K562 (cell line): ENCODE results near the gene TNIK. TPM values are rescaled to one million over a fixed set of nuclear protein-coding genes. Genes with fewer than 3 reads are reported as not detected.

Experiments
- BCL6 ChIP-seq: fragments of 250-450 bp; sonication (Bioruptor Pico); IDR thresholded peaks from 2 replicates; pipeline ENCODE4 v1.4.0; 2020
- CXXC5 ChIP-seq: fragments of 250-450 bp; sonication (Bioruptor Pico); IDR thresholded peaks from 2 replicates; pipeline ENCODE4 v1.8.0; 2022; ENCODE audit warnings: inconsistent platforms, mild to moderate bottlenecking, moderate library complexity
- DEAF1 ChIP-seq: fragments of 450-650 bp; formaldehyde crosslinking; IDR thresholded peaks from 2 replicates; pipeline ENCODE4 v1.4.0; 2020; ENCODE audit warnings: mild to moderate bottlenecking, moderate library complexity
- ELF1 ChIP-seq: fragments of 200-800 bp; sonication (Bioruptor generic); IDR thresholded peaks from 2 replicates; pipeline ENCODE4 v1.6.1; 2016; ENCODE audit warnings: missing genetic modification characterization, missing compliant biosample characterization
- ETV6 ChIP-seq, 3 experiments: fragments of 150-350 bp in 1 of 3; sonication (generic) in 1 of 3; formaldehyde crosslinking in 1 of 3; IDR thresholded peaks; 2 replicates each; pipeline versions ENCODE4 v1.6.1 to v1.8.0; 2014 to 2022; ENCODE audit warnings: borderline replicate concordance in 2 of 3, low read depth in 2 of 3, antibody characterized with exemption in 1 of 3, low read length in 1 of 3, mild to moderate bottlenecking in 1 of 3, missing genetic modification reagents in 1 of 3
- FOXJ2 ChIP-seq: fragments of 200-800 bp; sonication (Bioruptor generic); IDR thresholded peaks from 2 replicates; pipeline ENCODE4 v1.6.1; 2016; ENCODE audit warnings: missing genetic modification characterization, missing compliant biosample characterization
- GTF2B ChIP-seq: IDR thresholded peaks from 2 replicates; pipeline ENCODE4 v1.6.1; 2011; ENCODE audit not compliant: insufficient read length; ENCODE audit errors: extremely low read depth
- HDAC1 ChIP-seq, 2 experiments: fragments of 450-650 bp; IDR thresholded peaks; 2 replicates each; pipeline ENCODE4 v1.6.1; 2016 to 2017; ENCODE audit warnings: inconsistent platforms in 1 of 2, mild to moderate bottlenecking in 1 of 2, moderate library complexity in 1 of 2
- HNRNPUL1 ChIP-seq: fragments of 200-400 bp; formaldehyde crosslinking; IDR thresholded peaks from 2 replicates; pipeline ENCODE4 v1.6.1; 2017; ENCODE audit warnings: low read length
- IFI16 ChIP-seq: fragments of 250-450 bp; sonication (Bioruptor Pico); IDR thresholded peaks from 2 replicates; pipeline ENCODE4 v2.1.2; 2022; ENCODE audit warnings: mild to moderate bottlenecking, inconsistent platforms
- IRF1 ChIP-seq: sonication (generic); formaldehyde crosslinking; IDR thresholded peaks from 2 replicates; pipeline ENCODE4 v1.8.0; 2022; ENCODE audit warnings: missing genetic modification reagents, mild to moderate bottlenecking, borderline replicate concordance
- MEIS2 ChIP-seq: fragments of 450-650 bp; IDR thresholded peaks from 2 replicates; pipeline ENCODE4 v1.6.1; 2014; ENCODE audit warnings: mild to moderate bottlenecking; ENCODE audit not compliant: partially characterized antibody
- NR2F6 ChIP-seq: fragments of 450-650 bp; formaldehyde crosslinking; IDR thresholded peaks from 2 replicates; pipeline ENCODE4 v1.4.0; 2020; ENCODE audit warnings: mild to moderate bottlenecking
- PHB ChIP-seq: fragments of 250-450 bp; sonication (Bioruptor Pico); IDR thresholded peaks from 2 replicates; pipeline ENCODE4 v1.5.0; 2021
- POLR2A ChIP-seq: fragments of 450-650 bp; conservative IDR thresholded peaks from 2 replicates; pipeline ENCODE4 v1.6.1; 2016
- SUPT5H ChIP-seq: fragments of 450-650 bp; IDR thresholded peaks from 2 replicates; pipeline ENCODE4 v1.6.1; 2016
- ZNF146 ChIP-seq: IDR thresholded peaks from one replicate; pipeline ENCODE4 v1.6.1; 2018; ENCODE audit warnings: missing compliant biosample characterization; ENCODE audit not compliant: unreplicated experiment
- ZNF444 ChIP-seq: fragments of 250-450 bp; sonication (Bioruptor Pico); IDR thresholded peaks from 2 replicates; pipeline ENCODE4 v1.4.0; 2020; ENCODE audit warnings: mild to moderate bottlenecking, moderate library complexity
- polyA plus RNA-seq, 8 experiments: library from polyadenylated mRNA; depleted of rRNA in 4 of 8; stranded (reverse) in 5 of 8; unstranded in 3 of 8; fragments of >200 nt; fragmentation: Nextera tagmentation in 2 of 8; fragmentation: Illumina TruSeq in 1 of 8; extraction: Ambion mirVana in 2 of 8; extraction: Trizol in 1 of 8; gene quantifications; 2 replicates each; pipeline versions ENCODE4 v1.2.1 to v1.2.3, GENCODE V29; 2011 to 2014; ENCODE audit warnings: inconsistent platforms in 1 of 8, missing spikeins in 1 of 8
- total RNA-seq, 7 experiments: library from RNA; depleted of rRNA in 6 of 7; stranded (reverse); fragments of >200 nt in 6 of 7; fragmentation: Illumina TruSeq in 2 of 7; extraction: Trizol in 2 of 7; gene quantifications; 2 replicates each; pipeline versions ENCODE4 v1.2.1 to v1.2.3, GENCODE V29; 2011 to 2021; ENCODE audit warnings: low replicate concordance in 1 of 7
- TF ChIP-seq, protein P1 (sequence below), 2 experiments: fragments of 450-650 bp; conservative IDR thresholded peaks; 2 replicates each; pipeline ENCODE4 v1.6.1; 2017; ENCODE audit warnings: mild to moderate bottlenecking in 2 of 2, moderate library complexity in 2 of 2
- TF ChIP-seq, protein P2 (sequence below): fragments of 250-450 bp; sonication (Bioruptor Pico); IDR thresholded peaks from 2 replicates; pipeline ENCODE4 v1.5.0; 2021; ENCODE audit warnings: mild to moderate bottlenecking, moderate library complexity

Gene TNIK
- total and polyA plus RNA-seq, 9 of the 15 experiments (the other 6 are each of a cell fraction or from before 2014, with no cell fraction given): 6.6 to 39.0 (median 24.7) TPM

GRCh38 chr3:171459942-171460724, at the start of gene TNIK (continued):
- TF ChIP-seq DEAF1 (CRISPR knock-in tag) (no peak), ZNF146 (no peak), BCL6 (CRISPR knock-in tag) (no peak), SUPT5H (peak; percentile 69), ETV6 (IDR thresholded peaks at IDR 0.05; ENCODE audit: borderline replicate concordance in 1 of 2, low read depth in 2 of 2, low read length in 1 of 2) (0 out of 4 replicates have a peak, but pooled peaks of 1 of the 2 experiments have one; percentile 48), ETV6 (CRISPR knock-in tag; IDR thresholded peaks at IDR 0.05; ENCODE audit: borderline replicate concordance) (no peak), IRF1 (CRISPR knock-in tag) (no peak), ZNF444 (CRISPR knock-in tag) (no peak), IFI16 (CRISPR knock-in tag) (no peak), HNRNPUL1 (no peak), HDAC1 (IDR thresholded peaks at IDR 0.05) (peak in 1 of 2 experiments; percentile 84; a peak in 2 of 4 replicates), MEIS2 (peak; percentile 83), GTF2B (no peak), CXXC5 (CRISPR knock-in tag) (peak; percentile 86), PHB (CRISPR knock-in tag) (no peak), NR2F6 (CRISPR knock-in tag) (0 out of 2 replicates have a peak, but pooled peaks have one; percentile 63), ELF1 (tag) (peak; percentile 69), FOXJ2 (tag) (peak; percentile 39; the same call in 1 of the 2 replicates), POLR2A (peak; percentile 75)
- TF ChIP-seq, protein P1, sequence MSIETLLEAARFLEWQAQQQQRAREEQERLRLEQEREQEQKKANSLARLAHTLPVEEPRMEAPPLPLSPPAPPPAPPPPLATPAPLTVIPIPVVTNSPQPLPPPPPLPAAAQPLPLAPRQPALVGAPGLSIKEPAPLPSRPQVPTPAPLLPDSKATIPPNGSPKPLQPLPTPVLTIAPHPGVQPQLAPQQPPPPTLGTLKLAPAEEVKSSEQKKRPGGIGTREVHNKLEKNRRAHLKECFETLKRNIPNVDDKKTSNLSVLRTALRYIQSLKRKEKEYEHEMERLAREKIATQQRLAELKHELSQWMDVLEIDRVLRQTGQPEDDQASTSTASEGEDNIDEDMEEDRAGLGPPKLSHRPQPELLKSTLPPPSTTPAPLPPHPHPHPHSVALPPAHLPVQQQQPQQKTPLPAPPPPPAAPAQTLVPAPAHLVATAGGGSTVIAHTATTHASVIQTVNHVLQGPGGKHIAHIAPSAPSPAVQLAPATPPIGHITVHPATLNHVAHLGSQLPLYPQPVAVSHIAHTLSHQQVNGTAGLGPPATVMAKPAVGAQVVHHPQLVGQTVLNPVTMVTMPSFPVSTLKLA (conservative IDR thresholded peaks at IDR 0.05): peak; percentile 79 to 91
- TF ChIP-seq, protein P2, sequence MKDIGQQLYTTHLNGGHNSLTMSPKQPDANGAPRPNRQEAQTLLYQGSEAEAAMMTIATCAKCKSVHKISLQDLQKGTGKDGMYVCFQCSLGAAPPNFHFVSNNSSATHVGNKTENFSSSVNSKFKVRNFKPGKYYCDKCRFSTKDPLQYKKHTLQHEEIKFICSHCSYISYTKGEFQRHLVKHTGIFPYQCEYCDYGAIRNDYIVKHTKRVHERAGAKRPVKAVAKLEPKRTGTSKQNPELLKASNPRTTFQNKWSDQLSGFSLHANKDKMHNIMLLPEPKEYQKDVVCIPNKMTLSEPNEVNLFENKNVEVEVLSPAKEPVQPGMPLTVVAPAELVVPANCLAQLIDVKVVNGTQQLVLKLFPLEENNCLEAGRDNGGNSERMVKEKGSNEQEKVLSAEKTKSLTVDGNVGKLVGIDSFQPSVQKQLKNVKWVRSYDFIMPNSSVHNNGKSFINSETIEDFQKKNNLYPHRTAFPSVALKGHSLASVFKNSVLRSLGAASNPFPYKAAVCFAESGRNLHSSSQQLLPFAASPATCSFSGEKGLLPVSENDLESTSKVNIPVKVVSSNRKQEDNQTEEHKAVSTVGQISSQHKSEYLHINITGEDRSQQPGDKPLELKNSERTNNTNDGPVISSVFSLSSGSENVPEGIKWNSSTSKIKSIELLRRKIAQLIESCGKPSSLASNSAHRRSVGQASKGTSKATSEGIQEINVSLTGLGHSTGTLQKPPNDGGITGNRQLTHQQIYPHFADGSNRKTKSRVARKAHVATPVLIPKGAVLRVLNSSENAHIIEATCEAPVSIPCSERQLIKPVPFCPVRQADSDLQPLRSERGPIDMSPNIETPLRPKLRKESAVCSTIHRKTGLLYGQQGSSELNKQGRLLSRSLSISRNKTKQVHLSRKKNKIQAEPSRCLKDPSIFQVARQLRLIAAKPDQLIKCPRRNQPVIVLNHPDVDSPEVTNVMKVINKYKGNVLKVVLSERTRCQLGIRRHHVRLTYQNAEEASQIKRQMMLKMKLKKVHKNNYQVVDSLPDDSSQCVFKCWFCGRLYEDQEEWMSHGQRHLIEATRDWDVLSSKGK (CRISPR knock-in tag): no peak
